ENCODE data around the gene EPG5. TPM values are rescaled to one million over a fixed set of nuclear protein-coding genes. Genes with fewer than 3 reads are reported as not detected.

Gene EPG5
- total RNA-seq, 2 experiments from 2014 or later = 4.8 to 8.7 TPM

DNA sequence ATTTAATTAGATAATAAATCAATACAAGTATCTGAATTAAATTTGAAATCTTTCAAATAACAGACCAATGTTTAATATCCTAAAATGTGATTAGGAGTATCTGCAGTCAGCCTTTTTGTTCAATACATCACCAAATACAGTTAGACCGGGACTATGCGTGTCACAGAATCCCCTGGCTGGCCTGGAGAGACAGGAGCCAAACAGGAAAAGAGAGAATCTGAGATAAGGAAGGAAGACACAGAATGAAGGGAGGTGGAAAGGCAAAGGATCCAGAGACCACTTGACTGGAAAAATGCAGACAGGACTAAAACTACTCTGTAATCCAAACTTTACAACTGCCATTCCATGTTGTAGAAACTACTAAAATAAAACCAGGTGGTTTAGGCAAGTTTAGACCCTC is 75.3 kb downstream of the EPG5 start:
- BruUV-seq (replicated peaks) = no TSS peak
- ChIA-PET CTCF (ENCODE audit: unreplicated experiment) (no interaction called here), POLR2A (interaction anchor here (0.7 kb wide), 2 partner anchors 18 to 163 kb away, joined by 3 to 5 read pairs; no protein-coding TSS in a partner anchor)
- Histone ChIP-seq H3K4me2 (ENCODE audit: low read length) (no peak overlapping the region), H3K9me3 (ENCODE audit: low read length) (no peaks in the 10 kb centered on the region), H4K20me1 (ENCODE audit: insufficient read depth, low read length) (no peaks in the 10 kb centered on the region), H3K4me3 (ENCODE audit: low read depth, low read length, poor library complexity, severe bottlenecking) (no peak overlapping the region), H3K9me2 (ENCODE audit: insufficient read depth, low read length) (no peaks in the 10 kb centered on the region), H3K27ac (ENCODE audit: low read depth, low read length, poor library complexity, severe bottlenecking) (no peak overlapping the region), H3K4me1 (ENCODE audit: insufficient read depth, low read length, poor library complexity, severe bottlenecking) (no peaks in the 10 kb centered on the region), H3K36me3 (ENCODE audit: insufficient read depth, low read length) (no peaks in the 10 kb centered on the region), H3K79me2 (ENCODE audit: insufficient read depth, low read depth, low read length) (no peaks in the 10 kb centered on the region), H2AFZ (ENCODE audit: low read length) (no peak overlapping the region)
- intact Hi-C loops (cut with micrococcal nuclease; ENCODE audit: unreplicated experiment) = no loop called here
- DNase-seq (ENCODE audit: low spot score) = no peak
- TF ChIP-seq CTCF (conservative IDR thresholded peaks at IDR 0.05; ENCODE audit: low read length) (no peak), EZH2phosphoT487 (IDR thresholded peaks at IDR 0.05; ENCODE audit: borderline replicate concordance, low read depth, low read length) (no peak)

GRCh38 chr18:45890606-45891005 is 76.5 kb downstream of the EPG5 start:
- no peaks in the 10 kb centered on the region for H3K9me3 ChIP-seq (ENCODE audit: low read length)
- intact Hi-C loops (cut with micrococcal nuclease; ENCODE audit: unreplicated experiment) = no loop called here
- no peaks in the 10 kb centered on the region for H3K79me2 ChIP-seq (ENCODE audit: insufficient read depth, low read depth, low read length)
- H3K36me3 ChIP-seq (ENCODE audit: insufficient read depth, low read length) = no peaks in the 10 kb centered on the region
- no peak overlapping the region for H3K27ac ChIP-seq (ENCODE audit: low read depth, low read length, poor library complexity, severe bottlenecking)
- no peak overlapping the region for H3K4me2 ChIP-seq (ENCODE audit: low read length)
- DNase-seq (ENCODE audit: low spot score) = no peak
- H3K4me3 ChIP-seq (ENCODE audit: low read depth, low read length, poor library complexity, severe bottlenecking) = no peak overlapping the region
- POLR2A ChIA-PET = interaction anchor here (0.6 kb wide), 1 partner anchor 13 kb away, joined by 3 read pairs; no protein-coding TSS in a partner anchor
- no peaks in the 10 kb centered on the region for H3K9me2 ChIP-seq (ENCODE audit: insufficient read depth, low read length)
- BruUV-seq (replicated peaks) = no TSS peak
- no peak for TF ChIP-seq CTCF (conservative IDR thresholded peaks at IDR 0.05; ENCODE audit: low read length)
- TF ChIP-seq EZH2phosphoT487 (IDR thresholded peaks at IDR 0.05; ENCODE audit: borderline replicate concordance, low read depth, low read length) = no peak
- CTCF ChIA-PET (ENCODE audit: unreplicated experiment) = no interaction called here
- no peak overlapping the region for H2AFZ ChIP-seq (ENCODE audit: low read length)
- H4K20me1 ChIP-seq (ENCODE audit: insufficient read depth, low read length) = no peaks in the 10 kb centered on the region
- H3K4me1 ChIP-seq (ENCODE audit: insufficient read depth, low read length, poor library complexity, severe bottlenecking) = no peaks in the 10 kb centered on the region

DNA sequence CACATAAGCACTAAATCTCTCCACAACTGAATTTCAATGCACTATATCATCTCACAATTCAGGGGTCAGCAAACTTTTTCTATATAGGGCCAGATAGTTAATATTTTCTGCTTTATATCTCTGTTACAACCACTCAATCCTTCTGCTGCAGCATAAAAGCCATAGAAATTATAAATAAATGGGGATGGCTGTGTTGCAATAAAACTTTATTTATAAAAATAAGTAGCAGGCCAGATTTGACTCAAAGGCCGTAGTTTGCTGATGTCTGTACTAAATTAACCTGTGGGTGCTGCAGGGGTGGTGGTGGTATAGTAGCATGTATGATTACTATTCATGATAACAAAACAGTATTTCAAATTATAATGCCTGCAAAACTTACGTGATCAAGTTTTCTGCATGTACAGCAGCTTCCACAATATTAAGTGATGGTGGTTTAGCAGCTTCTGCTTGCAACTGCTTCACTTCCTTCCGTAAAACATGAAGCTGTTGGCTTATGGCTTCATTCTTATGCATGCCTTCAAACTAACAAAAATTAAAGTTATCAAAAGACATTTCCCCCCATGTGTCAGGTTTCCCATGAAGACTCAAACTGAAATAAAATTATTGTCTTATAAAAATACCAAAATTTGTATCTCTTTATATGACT is 77.6 kb downstream of the EPG5 start:
- Histone ChIP-seq H4K20me1 (ENCODE audit: insufficient read depth, low read length) (no peaks in the 10 kb centered on the region), H3K4me2 (ENCODE audit: low read length) (no peak overlapping the region), H3K36me3 (ENCODE audit: insufficient read depth, low read length) (no peaks in the 10 kb centered on the region), H3K4me3 (ENCODE audit: low read depth, low read length, poor library complexity, severe bottlenecking) (no peak overlapping the region), H3K9me3 (ENCODE audit: low read length) (no peaks in the 10 kb centered on the region), H3K79me2 (ENCODE audit: insufficient read depth, low read depth, low read length) (no peaks in the 10 kb centered on the region), H3K9me2 (ENCODE audit: insufficient read depth, low read length) (no peaks in the 10 kb centered on the region), H3K27ac (ENCODE audit: low read depth, low read length, poor library complexity, severe bottlenecking) (no peak overlapping the region), H3K4me1 (ENCODE audit: insufficient read depth, low read length, poor library complexity, severe bottlenecking) (no peaks in the 10 kb centered on the region), H2AFZ (ENCODE audit: low read length) (no peak overlapping the region)
- POLR2A ChIA-PET = no interaction called here
- TF ChIP-seq EZH2phosphoT487 (IDR thresholded peaks at IDR 0.05; ENCODE audit: borderline replicate concordance, low read depth, low read length) (no peak), CTCF (conservative IDR thresholded peaks at IDR 0.05; ENCODE audit: low read length) (no peak)
- no TSS peak for BruUV-seq (replicated peaks)
- CTCF ChIA-PET (ENCODE audit: unreplicated experiment) = no interaction called here
- intact Hi-C loops (cut with micrococcal nuclease; ENCODE audit: unreplicated experiment) = no loop called here
- DNase-seq (ENCODE audit: low spot score) = no peak
